ENCODE measurements around the gene GPR55.

DNA sequence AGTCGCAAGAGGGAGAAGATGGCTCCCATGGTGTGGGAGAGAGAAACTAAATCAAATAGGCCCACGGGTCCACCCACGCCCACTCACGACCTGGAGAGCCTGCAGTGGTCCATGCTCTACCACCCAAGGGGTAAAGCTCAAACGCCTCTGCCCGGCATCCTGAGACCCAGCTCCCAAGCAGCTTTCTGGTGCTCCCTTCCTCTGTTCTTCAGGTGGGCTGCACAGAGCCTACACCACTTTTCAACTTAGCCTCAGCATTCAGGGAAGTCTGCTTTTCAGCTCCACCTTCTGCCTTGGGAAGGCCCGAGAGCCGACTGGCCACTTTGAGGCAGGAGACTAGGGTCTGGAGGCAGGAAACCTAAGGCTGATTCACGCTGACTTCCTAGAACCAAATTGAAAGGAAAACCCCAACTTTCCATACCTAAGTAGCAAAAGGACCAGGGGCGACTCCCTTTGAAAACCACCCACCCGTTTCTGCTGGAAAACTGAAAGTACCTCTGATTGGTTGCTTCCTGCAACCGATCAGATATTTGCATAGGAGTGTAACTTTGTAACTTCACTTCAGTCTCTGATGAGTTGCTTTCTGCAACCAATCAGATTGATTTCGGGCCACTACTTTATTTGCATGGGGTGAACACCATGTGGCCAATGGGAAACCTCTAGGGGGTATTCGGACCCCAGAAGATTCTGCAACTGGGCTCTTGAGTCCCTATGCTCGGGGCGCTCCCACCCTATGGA is 44.0 kb upstream of the GPR55 start:
- TF ChIP-seq, protein P1, sequence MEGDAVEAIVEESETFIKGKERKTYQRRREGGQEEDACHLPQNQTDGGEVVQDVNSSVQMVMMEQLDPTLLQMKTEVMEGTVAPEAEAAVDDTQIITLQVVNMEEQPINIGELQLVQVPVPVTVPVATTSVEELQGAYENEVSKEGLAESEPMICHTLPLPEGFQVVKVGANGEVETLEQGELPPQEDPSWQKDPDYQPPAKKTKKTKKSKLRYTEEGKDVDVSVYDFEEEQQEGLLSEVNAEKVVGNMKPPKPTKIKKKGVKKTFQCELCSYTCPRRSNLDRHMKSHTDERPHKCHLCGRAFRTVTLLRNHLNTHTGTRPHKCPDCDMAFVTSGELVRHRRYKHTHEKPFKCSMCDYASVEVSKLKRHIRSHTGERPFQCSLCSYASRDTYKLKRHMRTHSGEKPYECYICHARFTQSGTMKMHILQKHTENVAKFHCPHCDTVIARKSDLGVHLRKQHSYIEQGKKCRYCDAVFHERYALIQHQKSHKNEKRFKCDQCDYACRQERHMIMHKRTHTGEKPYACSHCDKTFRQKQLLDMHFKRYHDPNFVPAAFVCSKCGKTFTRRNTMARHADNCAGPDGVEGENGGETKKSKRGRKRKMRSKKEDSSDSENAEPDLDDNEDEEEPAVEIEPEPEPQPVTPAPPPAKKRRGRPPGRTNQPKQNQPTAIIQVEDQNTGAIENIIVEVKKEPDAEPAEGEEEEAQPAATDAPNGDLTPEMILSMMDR (conservative IDR thresholded peaks at IDR 0.05): no peak
- no peak for TF ChIP-seq EZH2 (IDR thresholded peaks at IDR 0.05; ENCODE audit: low read depth)

Data from PC-9 (cell line).